ENCODE results near the gene TMCO5A. TPM values are rescaled to one million over a fixed set of nuclear protein-coding genes. Genes with fewer than 3 reads are reported as not detected.

TMCO5A gene
- total RNA-seq, 1 experiment from 2014 or later = not detected

- Histone ChIP-seq H2BK12ac (ENCODE audit: insufficient read length, low read depth, low read length) (no peak overlapping the region), H2BK120ac (ENCODE audit: low read depth, low read length, poor library complexity, severe bottlenecking) (no peak overlapping the region), H4K8ac (replicated peaks; ENCODE audit: insufficient read length, low read depth, low read length) (no peak overlapping the region), H3K4me1 (ENCODE audit: insufficient read depth, low read length) (no peaks in the 10 kb centered on the region), H2BK5ac (ENCODE audit: insufficient read length, low read length) (no peak overlapping the region), H2AK5ac (ENCODE audit: insufficient read length, low read length) (no peak overlapping the region), H2BK15ac (ENCODE audit: low read depth, low read length) (no peak overlapping the region), H2BK20ac (ENCODE audit: low read depth, low read length, poor library complexity, severe bottlenecking) (no peak overlapping the region), H3T11ph (ENCODE audit: low read length) (no peak overlapping the region), H3K23me2 (ENCODE audit: insufficient read length, low read depth, low read length, poor library complexity, severe bottlenecking) (no peaks in the 10 kb centered on the region), H4K91ac (ENCODE audit: insufficient read length, low read depth, low read length) (no peak overlapping the region), H3K79me1 (ENCODE audit: insufficient read depth, low read depth, low read length, poor library complexity, severe bottlenecking) (no peaks in the 10 kb centered on the region), H3K9ac (ENCODE audit: extremely low read depth, insufficient read length, low read length) (no peak overlapping the region), H3K27ac (ENCODE audit: insufficient read length, low read depth, low read length) (no peak overlapping the region), H3K14ac (ENCODE audit: insufficient read depth, low read length) (no peak overlapping the region), H2AFZ (ENCODE audit: low read length) (no peak overlapping the region), H3K4ac (ENCODE audit: low read depth, low read length) (no peak overlapping the region), H4K20me1 (ENCODE audit: control insufficient read depth, insufficient read depth, insufficient read length) (no peaks in the 10 kb centered on the region), H4K5ac (ENCODE audit: insufficient read length, low read depth, low read length) (no peak overlapping the region), H3K23ac (ENCODE audit: insufficient read length, low read depth, low read length) (no peak overlapping the region), H3K79me2 (ENCODE audit: insufficient read depth, low read length) (no peaks in the 10 kb centered on the region), H3K4me2 (ENCODE audit: insufficient read depth, insufficient read length, low read length) (no peak overlapping the region), H3K56ac (ENCODE audit: insufficient read length, low read depth, low read length) (no peak overlapping the region), H3K9me3 (ENCODE audit: control insufficient read depth, low read depth, low read length) (no peaks in the 10 kb centered on the region), H3K18ac (ENCODE audit: insufficient read length, low read depth, low read length) (no peak overlapping the region), H3K27me3 (ENCODE audit: insufficient read depth, low read length) (no peaks in the 10 kb centered on the region)
- no peak overlapping the region; a peak in 1 of 7 replicates for H3K27ac Mint-ChIP-seq
- peaks cover 0 to 3% of the 10 kb centered on the region in 2 experiments; a peak in 1 of 4 replicates for H3K4me1 Mint-ChIP-seq
- H3K4me3 Mint-ChIP-seq = no peak overlapping the region
- H3K36me3 Mint-ChIP-seq (ENCODE audit: insufficient read depth in 1 of 3, low read depth in 3 of 3) = no peaks in the 10 kb centered on the region
- DNase-seq = no peak
- H3K9me3 Mint-ChIP-seq = no peaks in the 10 kb centered on the region
- peaks cover 2% of the 10 kb centered on the region for H3K27me3 Mint-ChIP-seq (ENCODE audit: low read depth)
- no CpG with 5 or more reads among the region's 4 CpGs for WGBS (ENCODE audit: extremely low coverage, insufficient read length, low lambda C conversion rate)
- TF ChIP-seq CTCF (conservative IDR thresholded peaks at IDR 0.05) = no peak
Observed at GRCh38 chr15:37888356-37888755, 46.1 kb upstream of the TMCO5A start.

All from H9 (cell line).